GM23338 (cell line): ENCODE measurements around the gene ARRDC1. TPM values are rescaled to one million over a fixed set of nuclear protein-coding genes. Genes with fewer than 3 reads are reported as not detected.
A peak's percentile ranks its signal among the peaks of the same experiment; 100 is the strongest.

Experiments used
- ATAC-seq: fragments of 200-7000 bp; cut with Tn5 transposase; 3 replicates; pipeline ENCODE4 v1.9.1; 2020
- DNase-seq: peaks from one replicate; pipeline ENCODE4 v3.0.0-alpha.2; 2015; ENCODE audit warnings: low spot score
- H2AFZ ChIP-seq: fragments of 200-600 bp; sonication (generic); 2 replicates; pipeline ENCODE4 v1.8.0; 2016; ENCODE audit warnings: antibody characterized with exemption, mild to moderate bottlenecking, moderate library complexity
- H3F3A ChIP-seq: fragments of 200-600 bp; sonication (generic); replicated peaks from 2 replicates; pipeline ENCODE4 v1.8.0; 2017; ENCODE audit warnings: antibody characterized with exemption, mixed run types, low read depth
- H3K27ac ChIP-seq: fragments of 200-600 bp; sonication (generic); 2 replicates; pipeline ENCODE4 v1.6.1; 2016; ENCODE audit warnings: low read depth
- H3K27me3 ChIP-seq: fragments of 200-600 bp; sonication (generic); 2 replicates; pipeline ENCODE4 v1.8.0; 2016; ENCODE audit warnings: mild to moderate bottlenecking, mixed run types, moderate library complexity; ENCODE audit not compliant: insufficient read depth
- H3K36me3 ChIP-seq: fragments of 200-600 bp; sonication (generic); 2 replicates; pipeline ENCODE4 v1.8.0; 2016; ENCODE audit warnings: mild to moderate bottlenecking; ENCODE audit not compliant: insufficient read depth
- H3K4me1 ChIP-seq: fragments of 200-600 bp; sonication (generic); 2 replicates; pipeline ENCODE4 v1.8.0; 2016; ENCODE audit warnings: mild to moderate bottlenecking, moderate library complexity; ENCODE audit not compliant: insufficient read depth
- H3K4me2 ChIP-seq: fragments of 200-600 bp; sonication (generic); 2 replicates; pipeline ENCODE4 v1.7.1; 2017; ENCODE audit warnings: mixed run types
- H3K4me3 ChIP-seq: fragments of 200-600 bp; sonication (generic); 2 replicates; pipeline ENCODE4 v1.6.1; 2016; ENCODE audit warnings: mixed run types
- H3K79me2 ChIP-seq: fragments of 200-600 bp; sonication (generic); replicated peaks from 2 replicates; pipeline ENCODE4 v1.8.0; 2017; ENCODE audit warnings: mild to moderate bottlenecking; ENCODE audit not compliant: insufficient read depth
- H3K9me2 ChIP-seq: fragments of 200-600 bp; sonication (generic); 2 replicates; pipeline ENCODE4 v1.8.0; 2017; ENCODE audit not compliant: insufficient read depth
- H4K20me1 ChIP-seq: fragments of 200-600 bp; sonication (generic); replicated peaks from 2 replicates; pipeline ENCODE4 v1.8.0; 2017; ENCODE audit warnings: mild to moderate bottlenecking; ENCODE audit not compliant: insufficient read depth
- H3K27ac Mint-ChIP-seq: 2 replicates; pipeline ENCODE4 v1.8.0; 2020; ENCODE audit warnings: inconsistent platforms, mild to moderate bottlenecking, moderate library complexity, mixed read lengths
- H3K27me3 Mint-ChIP-seq: 3 replicates; pipeline ENCODE4 v1.8.0; 2022; ENCODE audit warnings: low read depth, mild to moderate bottlenecking, moderate library complexity, mixed read lengths, inconsistent platforms; ENCODE audit not compliant: insufficient read depth, poor library complexity
- H3K36me3 Mint-ChIP-seq: 3 replicates; pipeline ENCODE4 v1.8.0; 2021; ENCODE audit warnings: low read depth, mild to moderate bottlenecking, inconsistent platforms, moderate library complexity, mixed read lengths
- H3K4me1 Mint-ChIP-seq: 3 replicates; pipeline ENCODE4 v1.8.0; 2020; ENCODE audit warnings: mild to moderate bottlenecking, inconsistent platforms, mixed read lengths
- H3K4me3 Mint-ChIP-seq: 3 replicates; pipeline ENCODE4 v1.8.0; 2021; ENCODE audit warnings: moderate library complexity, mild to moderate bottlenecking, inconsistent platforms, mixed read lengths
- H3K9me3 Mint-ChIP-seq: 3 replicates; pipeline ENCODE4 v1.8.0; 2020; ENCODE audit warnings: moderate library complexity, mild to moderate bottlenecking, inconsistent platforms, mixed read lengths
- CREB1 ChIP-seq: fragments of 250-450 bp; sonication (Bioruptor Pico); IDR thresholded peaks from 2 replicates; pipeline ENCODE4 v1.5.0; 2020; ENCODE audit warnings: low read depth, mild to moderate bottlenecking, moderate library complexity
- CTCF ChIP-seq, 2 experiments: fragments of 200-600 bp in 1 of 2; sonication (generic) in 1 of 2; conservative IDR thresholded peaks; 2 replicates each; pipeline versions ENCODE4 v1.5.1 to v1.6.1; 2016 to 2017; ENCODE audit warnings: antibody characterized with exemption in 2 of 2, low read depth in 2 of 2, mild to moderate bottlenecking in 2 of 2, moderate library complexity in 1 of 2
- ETS1 ChIP-seq: IDR thresholded peaks from 2 replicates; pipeline ENCODE4 v1.6.1; 2016; ENCODE audit warnings: antibody characterized with exemption
- EZH2 ChIP-seq: fragments of 200-600 bp; sonication (generic); IDR thresholded peaks from one replicate; pipeline ENCODE4 v1.8.0; 2017; ENCODE audit warnings: antibody characterized with exemption, mild to moderate bottlenecking, low read depth; ENCODE audit not compliant: unreplicated experiment
- JUNB ChIP-seq: IDR thresholded peaks from one replicate; pipeline ENCODE4 v1.6.1; 2016; ENCODE audit warnings: antibody characterized with exemption; ENCODE audit not compliant: unreplicated experiment
- NANOG ChIP-seq: IDR thresholded peaks from 2 replicates; pipeline ENCODE4 v1.6.1; 2016; ENCODE audit warnings: antibody characterized with exemption, borderline replicate concordance
- POLR2AphosphoS5 ChIP-seq: IDR thresholded peaks from 2 replicates; pipeline ENCODE4 v1.6.1; 2016; ENCODE audit warnings: antibody characterized with exemption, low read depth
- REST ChIP-seq: IDR thresholded peaks from one replicate; pipeline ENCODE4 v1.6.1; 2018; ENCODE audit warnings: antibody characterized with exemption; ENCODE audit not compliant: unreplicated experiment
- STAT1 ChIP-seq: IDR thresholded peaks from one replicate; pipeline ENCODE4 v1.6.1; 2016; ENCODE audit warnings: antibody characterized with exemption; ENCODE audit not compliant: unreplicated experiment
- ZNF114 ChIP-seq: fragments of 250-450 bp; sonication (Bioruptor Pico); IDR thresholded peaks from 2 replicates; pipeline ENCODE4 v1.5.0; 2020; ENCODE audit warnings: mild to moderate bottlenecking, moderate library complexity
- ZNF462 ChIP-seq: fragments of 250-450 bp; sonication (Bioruptor Pico); IDR thresholded peaks from 2 replicates; pipeline ENCODE4 v1.5.0; 2020; ENCODE audit warnings: mild to moderate bottlenecking, moderate library complexity
- polyA plus RNA-seq: library from polyadenylated mRNA; unstranded; fragments of >200 nt; fragmentation: Nextera tagmentation; extraction: Ambion mirVana; gene quantifications from 2 replicates; pipeline ENCODE4 v1.2.1, GENCODE V29; 2016
- total RNA-seq: library from RNA; depleted of rRNA; stranded (reverse); fragments of >200 nt; shearing (Covaris generic); gene quantifications from 2 replicates; pipeline ENCODE4 v1.2.3, GENCODE V29; 2014

Gene ARRDC1
- total and polyA plus RNA-seq, 2 experiments from 2014 or later: 36.6 to 63.8 TPM

DNA sequence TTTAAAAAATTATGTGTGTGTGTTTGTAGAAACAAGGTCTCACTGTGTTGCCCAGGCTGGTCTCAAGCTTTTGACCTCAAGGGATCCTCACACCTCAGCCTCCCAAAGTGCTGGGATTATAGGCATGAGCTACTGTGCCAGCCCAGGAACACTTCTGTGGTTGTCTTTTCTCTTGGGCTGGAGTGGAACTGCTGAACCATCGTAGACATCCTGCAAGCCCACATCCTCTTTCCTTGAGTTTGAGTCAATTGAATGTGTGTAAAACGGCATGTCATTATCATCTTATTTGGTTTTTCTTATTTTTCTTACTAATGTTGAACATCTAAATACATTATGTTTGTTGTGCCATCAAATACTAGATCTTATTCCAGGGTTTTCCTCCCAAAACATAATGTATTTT lies 53.3 kb downstream of the ARRDC1 start:
- no peak for ATAC-seq
- no peak overlapping the region for H3K4me3 Mint-ChIP-seq
- H3K4me1 Mint-ChIP-seq: peaks cover 35% of the 10 kb centered on the region

More for the DNA sequence above, 53.3 kb downstream of the ARRDC1 start:
- Histone ChIP-seq H3K27ac (peak overlapping the region; percentile 26; the same call in 1 of the 2 replicates), H3F3A (no peaks in the 10 kb centered on the region; the same call in 1 of the 2 replicates), H4K20me1 (peaks cover 40% of the 10 kb centered on the region), H3K4me2 (no peak overlapping the region), H2AFZ (no peak overlapping the region), H3K9me2 (no peaks in the 10 kb centered on the region), H3K27me3 (no peaks in the 10 kb centered on the region), H3K4me1 (peaks cover 22% of the 10 kb centered on the region), H3K36me3 (no peaks in the 10 kb centered on the region; the same call in 1 of the 2 replicates), H3K4me3 (no peak overlapping the region), H3K79me2 (peaks cover 99% of the 10 kb centered on the region)
- Mint-ChIP-seq H3K9me3 (no peaks in the 10 kb centered on the region), H3K36me3 (peaks cover 12% of the 10 kb centered on the region; the same call in 2 of the 3 replicates), H3K27ac (no peak overlapping the region), H3K27me3 (peaks cover 2% of the 10 kb centered on the region)
- TF ChIP-seq ZNF462 (CRISPR knock-in tag): no peak
- no peak for TF ChIP-seq NANOG
- TF ChIP-seq EZH2: no peak
- no peak for TF ChIP-seq ETS1
- TF ChIP-seq JUNB: no peak
- TF ChIP-seq CTCF (conservative IDR thresholded peaks at IDR 0.05; ENCODE audit: low read depth in 2 of 2): no peak
- TF ChIP-seq REST: no peak
- TF ChIP-seq CREB1 (CRISPR knock-in tag): no peak
- no peak for TF ChIP-seq POLR2AphosphoS5
- TF ChIP-seq STAT1: no peak
- TF ChIP-seq ZNF114 (CRISPR knock-in tag): no peak
- no peak for DNase-seq
